GM12875 (cell line): Measurements from ENCODE around the gene BLVRB.
"Not testable (repeated sequence)": the region's sequence is repeated elsewhere in the genome, so short reads cannot be mapped to it uniquely, and the experiment has no call there.

ENCODE experiments used
- H3K4me3 ChIP-seq: one replicate; pipeline ENCODE4 v1.5.1; 2011; ENCODE audit warnings: low read depth, low read length, control low read depth
- CTCF ChIP-seq: IDR thresholded peaks from 2 replicates; pipeline ENCODE4 v1.5.1; 2011; ENCODE audit warnings: low read depth, mild to moderate bottlenecking, control low read depth, inconsistent platforms, low read length, moderate library complexity, borderline replicate concordance; ENCODE audit not compliant: insufficient read depth

Gene BLVRB

GRCh38 chr19:40489882-40490230 is 24.3 kb upstream of the BLVRB start:
- no peak overlapping the region for H3K4me3 ChIP-seq
- TF ChIP-seq CTCF = no peak

GRCh38 chr19:40486017-40486416 is 20.5 kb upstream of the BLVRB start:
- no peak for TF ChIP-seq CTCF
- H3K4me3 ChIP-seq = no peak overlapping the region

DNA sequence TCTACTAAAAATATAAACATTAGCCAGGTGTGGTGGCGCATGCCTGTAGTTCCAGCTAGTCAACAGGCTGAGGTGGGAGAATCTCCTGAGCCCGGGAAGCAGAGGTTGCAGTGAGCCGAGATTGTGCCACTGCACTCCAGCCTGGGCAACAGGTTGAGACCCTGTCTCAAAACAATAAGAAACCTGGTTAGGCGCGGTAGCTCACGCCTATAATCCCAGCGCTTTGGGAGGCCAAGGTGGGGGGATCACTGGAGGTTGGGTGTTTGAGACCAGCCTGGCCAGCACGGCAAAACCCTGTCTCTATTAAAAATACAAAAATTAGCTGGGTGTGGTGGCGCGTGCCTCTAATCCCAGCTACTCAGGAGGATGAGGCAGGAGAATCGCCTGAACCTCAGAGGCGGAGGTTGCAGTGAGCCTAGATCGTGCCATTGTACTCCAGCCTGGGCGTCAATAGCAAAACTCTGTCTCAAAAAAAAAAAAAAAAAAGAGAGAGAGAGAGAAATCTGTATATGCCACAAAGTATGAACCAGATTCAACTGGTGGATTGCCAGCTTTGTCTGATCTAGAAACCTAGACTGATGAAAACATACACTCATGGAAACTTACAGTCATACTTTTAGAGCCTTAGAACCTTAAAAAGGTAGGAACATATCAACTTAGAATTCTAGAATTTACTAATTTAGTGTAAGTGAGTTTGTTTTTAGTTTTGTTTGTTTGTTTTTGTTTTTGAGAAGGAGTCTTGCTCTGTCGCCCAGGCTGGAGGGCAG is 10.5 kb upstream of the BLVRB start:
- not testable (repeated sequence) for H3K4me3 ChIP-seq

- TF ChIP-seq CTCF = no peak
Measured at GRCh38 chr19:40474737-40475136, 9.2 kb upstream of the BLVRB start.

DNA sequence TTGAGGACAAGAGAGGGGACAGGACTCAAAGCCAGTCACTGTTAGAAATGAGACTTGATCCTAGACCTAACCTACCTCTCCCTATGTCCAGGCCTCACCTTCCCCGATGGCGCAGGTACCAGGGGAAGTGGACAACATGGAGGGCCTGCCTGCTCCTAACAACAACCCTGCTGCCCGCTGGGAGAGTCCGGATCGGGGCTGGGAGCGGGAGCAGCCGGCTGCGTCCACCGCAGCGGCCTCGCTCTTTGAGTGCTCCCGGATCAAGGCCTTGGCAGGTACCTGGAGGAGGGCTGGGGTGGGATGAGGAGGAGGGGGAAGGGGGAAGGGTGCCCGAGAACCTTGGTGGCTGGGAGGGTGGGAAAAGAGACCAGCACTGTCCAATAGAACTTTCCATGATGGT is 7.0 kb upstream of the BLVRB start:
- no peak for TF ChIP-seq CTCF
- H3K4me3 ChIP-seq = no peak overlapping the region

More at GRCh38 chr19:40474737-40475136, 9.2 kb upstream of the BLVRB start:
- H3K4me3 ChIP-seq = no peak overlapping the region

- TF ChIP-seq CTCF = no peak
- no peak overlapping the region for H3K4me3 ChIP-seq
Measured at GRCh38 chr19:40471111-40471510, 5.6 kb upstream of the BLVRB start.

DNA sequence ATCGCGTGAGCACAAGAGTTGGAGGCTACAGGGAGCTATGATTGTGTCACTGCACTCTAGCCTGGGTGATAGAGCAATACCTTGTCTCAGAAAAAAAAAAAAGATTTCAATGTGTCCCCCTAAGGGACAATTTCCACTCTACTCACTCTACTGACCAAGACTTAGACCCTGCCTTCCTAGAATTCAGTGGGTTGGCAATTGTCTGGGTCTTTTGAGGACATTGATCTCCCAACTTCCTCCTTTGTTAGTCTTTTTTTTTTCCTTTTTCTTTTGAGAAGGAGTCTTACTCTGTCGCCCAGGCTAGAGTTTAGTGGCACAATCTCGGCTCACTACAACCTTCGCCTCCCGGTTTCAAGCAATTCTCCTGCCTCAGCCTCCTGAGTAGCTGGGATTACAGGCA is 3.5 kb upstream of the BLVRB start:
- TF ChIP-seq CTCF = no peak

DNA sequence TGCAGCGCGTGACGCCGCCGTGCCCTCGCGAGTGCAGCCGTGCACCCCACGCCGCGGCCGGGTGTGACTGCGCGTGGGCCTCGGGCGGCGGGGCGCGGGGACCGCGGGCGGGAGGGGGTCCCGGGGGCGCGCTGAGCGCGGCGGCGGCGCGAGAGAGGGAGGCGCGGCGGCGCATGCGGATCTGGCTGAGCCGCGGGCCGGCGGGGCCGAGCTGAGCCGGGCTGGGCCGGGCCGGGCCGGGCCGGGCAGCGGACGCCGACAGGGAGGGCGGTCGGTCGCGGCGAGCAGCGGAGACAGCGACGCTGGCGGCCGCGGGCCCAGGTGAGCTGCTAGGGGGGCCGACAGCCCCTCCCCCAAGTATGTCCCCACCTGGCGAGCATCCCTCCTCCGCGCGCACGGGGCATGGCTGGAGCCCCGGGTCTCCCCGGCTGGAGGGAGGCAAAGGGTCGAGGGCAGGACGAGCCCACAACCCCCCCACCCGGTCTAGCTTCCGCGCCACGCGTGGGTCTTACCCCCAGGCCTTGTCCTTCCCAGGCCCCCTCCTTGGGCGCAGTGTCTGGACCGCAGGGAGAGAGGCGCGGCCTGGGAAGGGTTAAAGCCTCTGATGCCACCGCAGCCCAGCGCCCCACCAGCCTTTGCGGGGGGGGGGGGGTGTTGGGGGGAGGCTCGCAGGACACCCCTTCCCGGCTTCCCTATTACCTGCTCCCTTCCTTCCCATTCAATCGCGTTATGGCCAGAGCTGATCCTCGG is 1.6 kb upstream of the BLVRB start, which contains the start of gene SPTBN4:
TSS of gene SPTBN4 (plus strand) at position 17 of the 750 bp plus-strand sequence. CDS start 5,621 bp downstream, outside the sequence.
- peak within 1 kb of the TSS; percentile 34 for H3K4me3 ChIP-seq
- no peak for TF ChIP-seq CTCF

More for the DNA sequence above, 3.5 kb upstream of the BLVRB start:
- H3K4me3 ChIP-seq = no peak overlapping the region
